Stimulated activated CD4-positive, alpha-beta T cell treated with anti-CD3 and anti-CD28 coated beads, TNF-alpha, amount 100 ng/mL, for 24 hours (primary cell): ENCODE data around the gene CXCL10.
"Not testable (repeated sequence)": the region's sequence is repeated elsewhere in the genome, so short reads cannot be mapped to it uniquely, and the experiment has no call there.

ENCODE experiments used
- DNase-seq, 3 experiments: peaks; one replicate each; pipeline ENCODE4 v3.0.0-alpha.2; 2020; ENCODE audit warnings: low read depth in 3 of 3

Gene CXCL10

GRCh38 chr4:76023389-76023788, at the start of gene CXCL10:
Gene CXCL10 (minus strand): TSS chr4:76023497. CDS start chr4:76023431, 66 bp downstream.
- no peak for DNase-seq

DNA sequence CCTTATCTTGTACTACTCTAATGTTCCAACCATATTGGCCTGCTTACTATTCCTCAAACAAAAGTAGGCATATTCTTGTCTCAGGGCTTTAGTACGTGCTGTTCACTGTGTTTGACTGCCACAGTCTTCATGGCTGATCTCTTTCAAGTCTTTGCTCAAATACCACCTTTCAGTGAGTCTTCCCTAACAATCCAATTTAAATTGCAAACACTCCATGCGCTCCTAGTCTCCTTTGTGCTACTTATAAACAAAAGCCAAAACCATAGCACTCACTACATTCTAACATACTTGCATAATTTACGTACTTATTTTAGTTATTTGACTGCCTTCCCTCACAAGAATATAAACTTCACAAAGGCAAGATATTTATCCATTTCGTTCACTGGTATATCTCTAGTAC, 49.5 kb upstream of the CXCL10 start:
- no peak for DNase-seq

DNA sequence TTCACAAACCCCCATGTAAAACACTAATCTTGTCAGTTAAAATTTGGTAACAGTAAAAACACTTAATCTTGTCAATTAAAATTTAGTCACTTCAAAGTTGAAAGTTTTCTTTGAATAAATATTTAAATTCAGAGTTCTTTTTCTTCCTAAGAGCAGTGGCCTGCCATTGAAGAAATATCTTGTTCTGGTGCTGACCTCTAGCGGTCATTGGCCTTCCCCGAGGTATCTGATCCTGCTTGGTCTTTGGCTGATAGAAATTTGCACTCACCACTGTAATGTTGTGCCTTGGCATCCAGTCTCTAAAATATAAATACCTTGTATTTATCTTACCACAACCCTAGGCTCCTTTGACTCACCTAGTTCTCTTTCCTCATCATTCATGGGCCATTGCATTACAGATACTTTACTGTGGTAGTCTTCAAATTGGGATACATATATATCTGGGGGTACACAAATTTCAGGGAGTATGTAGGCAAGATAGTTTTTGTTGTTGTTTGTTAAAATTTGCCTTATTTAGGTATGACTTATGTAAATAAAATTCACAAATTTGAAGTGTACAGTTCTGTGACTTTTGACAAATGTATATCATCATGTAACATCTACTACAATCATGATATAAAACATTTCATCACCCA, 44.5 kb upstream of the CXCL10 start:
- peak; percentile 28 to 65 (median 61) for DNase-seq

GRCh38 chr4:76066546-76066945, 43.2 kb upstream of the CXCL10 start:
- no peak for DNase-seq

DNA sequence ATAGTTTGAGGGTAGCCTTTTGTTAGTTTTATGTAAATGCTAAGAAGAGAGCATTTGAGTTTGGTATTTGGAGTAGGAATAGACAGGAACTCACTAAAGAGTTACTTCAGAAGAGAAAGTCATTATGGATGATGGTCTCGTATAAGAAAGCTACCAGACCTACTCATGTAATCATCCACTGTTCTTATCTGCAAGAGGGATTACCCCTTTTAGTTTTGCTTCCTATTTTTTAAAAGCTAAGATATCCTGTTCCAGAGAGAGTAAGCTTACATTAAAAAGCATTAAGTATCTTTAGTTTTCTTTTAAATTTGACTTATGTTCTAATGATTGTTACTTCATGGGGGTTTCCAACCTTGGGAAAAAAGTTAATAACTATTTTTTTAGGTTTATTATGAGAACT, 38.7 kb upstream of the CXCL10 start:
- no peak for DNase-seq

- DNase-seq: no peak
These were observed 38.1 kb upstream of the CXCL10 start for GRCh38 chr4:76061421-76061820.

DNA sequence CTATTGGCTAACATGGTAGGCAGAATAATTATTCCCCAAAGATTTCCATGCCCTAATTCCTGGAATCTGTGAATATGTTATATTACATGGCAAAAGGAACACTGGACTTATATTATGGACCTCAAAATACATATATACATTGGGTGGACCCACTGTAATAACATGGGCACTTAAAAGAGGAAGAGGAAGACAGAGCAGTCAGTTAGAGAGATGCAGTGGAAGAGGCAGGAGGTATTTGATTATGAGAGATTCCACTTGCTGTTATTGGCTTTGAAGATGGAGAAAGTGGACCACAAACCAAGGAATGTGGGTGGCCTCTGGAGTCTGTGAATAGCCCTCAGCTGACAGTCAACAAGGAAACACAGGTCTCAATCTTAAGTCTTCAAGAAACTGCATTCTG, 37.2 kb upstream of the CXCL10 start:
- DNase-seq: no peak

- DNase-seq: no peak
These were observed 36.5 kb upstream of the CXCL10 start for GRCh38 chr4:76059750-76060149.

DNA sequence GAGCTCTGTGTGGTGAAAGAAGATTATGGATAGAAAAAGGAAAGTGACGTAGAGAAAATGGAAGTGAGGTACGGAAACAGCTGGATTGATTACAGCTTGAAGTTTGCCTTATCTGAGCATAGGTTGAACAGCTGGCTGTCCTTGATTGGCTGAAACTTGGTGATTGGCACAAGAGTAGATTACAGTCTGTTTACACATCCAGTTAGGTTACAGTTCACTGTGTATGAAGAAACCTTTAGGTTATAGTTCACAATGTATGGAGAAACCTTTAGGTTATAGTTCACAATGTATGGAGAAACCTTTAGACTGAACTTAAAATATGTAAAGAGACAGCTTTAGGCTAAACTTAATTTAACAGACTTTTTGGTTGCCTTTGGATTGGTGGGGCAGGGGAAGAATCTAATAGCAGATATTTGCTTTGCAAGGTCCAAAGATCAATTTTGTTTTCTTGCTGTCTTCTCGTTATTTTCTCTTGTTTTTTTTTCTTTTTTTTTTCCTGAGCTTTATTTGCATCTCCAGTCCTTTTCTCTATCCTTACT, 35.7 kb upstream of the CXCL10 start:
- DNase-seq: no peak

DNA sequence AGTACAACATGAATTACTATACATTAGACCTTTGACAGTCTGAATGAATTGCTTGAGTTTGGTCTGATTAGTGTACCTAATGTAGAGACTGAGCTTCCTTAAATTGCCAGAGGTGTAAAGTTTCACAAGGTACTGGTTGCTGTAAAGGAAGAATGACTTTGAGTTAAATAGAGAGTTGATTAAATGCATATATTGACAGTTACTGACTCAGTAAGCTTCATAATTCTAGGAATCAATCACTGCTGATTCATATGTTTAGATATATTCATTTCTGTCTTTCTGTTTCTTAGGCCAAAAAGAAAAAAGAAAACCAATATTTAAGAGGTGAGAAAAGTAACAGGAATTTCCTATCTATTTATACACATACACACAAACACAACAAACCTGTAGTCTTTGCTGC, 35.0 kb upstream of the CXCL10 start:
- DNase-seq: no peak

DNA sequence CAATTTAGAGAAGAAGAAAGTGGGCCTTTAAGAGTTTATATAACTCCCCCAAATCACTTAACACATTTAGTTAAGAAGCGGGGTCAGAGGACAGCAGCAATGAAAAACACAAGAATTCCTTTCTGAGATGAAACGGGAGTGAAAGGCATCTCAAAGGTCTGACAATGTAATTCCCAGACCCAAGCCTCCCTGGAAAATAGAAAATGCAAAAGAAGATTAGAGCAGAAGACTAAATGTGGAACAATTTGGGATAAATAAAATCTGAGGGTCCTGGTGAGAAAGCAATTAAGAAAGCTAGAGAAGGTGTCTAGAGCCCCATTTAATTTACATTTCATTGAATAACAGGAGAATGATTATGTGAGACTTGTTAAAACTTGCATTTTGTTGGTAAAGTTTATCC, 32.1 kb upstream of the CXCL10 start:
- DNase-seq: no peak

- DNase-seq: peak in 1 of 3 experiments; percentile 11
These were observed 31.7 kb upstream of the CXCL10 start for GRCh38 chr4:76055016-76055415.

GRCh38 chr4:76053730-76054129, 30.4 kb upstream of the CXCL10 start:
- no peak for DNase-seq

- not testable (repeated sequence) for DNase-seq
These were observed 27.3 kb upstream of the CXCL10 start for GRCh38 chr4:76050560-76051050.

DNA sequence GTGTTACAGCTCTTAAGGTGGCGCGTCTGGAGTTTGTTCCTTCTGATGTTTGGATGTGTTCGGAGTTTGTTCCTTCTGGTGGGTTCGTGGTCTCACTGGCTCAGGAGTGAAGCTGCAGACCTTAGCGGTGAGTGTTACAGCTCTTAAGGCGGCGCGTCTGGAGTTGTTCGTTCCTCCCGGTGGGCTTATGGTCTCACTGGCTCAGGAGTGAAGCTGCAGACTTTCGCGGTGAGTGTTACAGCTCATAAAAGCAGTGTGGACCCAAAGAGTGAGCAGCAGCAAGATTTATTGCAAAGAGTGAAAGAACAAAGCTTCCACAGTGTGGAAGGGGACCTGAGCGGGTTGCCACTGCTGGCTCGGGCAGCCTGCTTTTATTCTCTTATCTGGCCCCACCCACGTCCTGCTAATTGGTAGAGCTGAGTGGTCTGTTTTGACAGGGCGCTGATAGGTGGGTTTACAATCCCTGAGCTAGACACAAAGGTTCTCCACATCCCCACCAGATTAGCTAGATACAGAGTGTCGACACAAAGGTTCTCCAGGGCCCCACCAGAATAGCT, 26.6 kb upstream of the CXCL10 start:
- not testable (repeated sequence) for DNase-seq

DNA sequence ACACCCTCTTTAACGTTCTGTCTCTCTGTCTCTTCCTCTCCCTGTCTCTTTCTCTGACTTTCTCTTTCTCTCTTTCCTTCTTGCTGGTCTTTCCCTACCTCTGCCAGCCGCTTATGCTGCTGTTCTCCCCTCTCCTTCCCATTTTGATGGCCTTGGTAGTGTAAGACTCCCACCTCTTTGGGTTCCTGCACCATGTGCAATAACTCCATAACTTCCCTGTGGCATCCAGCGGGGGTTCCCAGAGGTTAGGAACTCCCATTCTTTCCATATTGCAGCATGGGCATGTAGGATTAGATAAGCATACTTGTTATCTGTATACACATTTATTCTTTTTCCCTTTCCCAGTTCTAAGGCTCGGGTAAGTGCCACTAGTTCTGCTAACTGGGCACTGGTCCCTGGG, 21.4 kb upstream of the CXCL10 start:
- not testable (repeated sequence) for DNase-seq

DNA sequence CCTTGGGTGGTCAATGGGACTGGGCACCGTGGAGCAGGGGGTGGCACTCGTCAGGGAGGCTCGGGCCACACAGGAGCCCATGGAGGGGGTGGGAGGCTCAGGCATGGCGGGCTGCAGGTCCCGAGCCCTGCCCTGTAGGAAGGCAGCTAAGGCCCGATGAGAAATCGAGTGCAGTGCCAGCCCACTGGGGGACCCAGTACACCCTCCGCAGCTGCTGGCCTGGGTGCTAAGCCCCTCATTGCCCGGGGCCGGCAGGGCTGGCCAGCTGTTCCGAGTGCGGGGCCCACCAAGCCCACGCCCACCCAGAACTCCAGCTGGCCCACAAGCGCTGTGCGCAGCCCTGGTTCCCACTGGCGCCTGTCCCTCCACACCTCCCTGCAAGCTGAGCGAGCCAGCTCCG, 20.0 kb upstream of the CXCL10 start:
- DNase-seq: not testable (repeated sequence)

- DNase-seq: not testable (repeated sequence)
These were observed 19.1 kb upstream of the CXCL10 start for GRCh38 chr4:76042241-76042998.

DNA sequence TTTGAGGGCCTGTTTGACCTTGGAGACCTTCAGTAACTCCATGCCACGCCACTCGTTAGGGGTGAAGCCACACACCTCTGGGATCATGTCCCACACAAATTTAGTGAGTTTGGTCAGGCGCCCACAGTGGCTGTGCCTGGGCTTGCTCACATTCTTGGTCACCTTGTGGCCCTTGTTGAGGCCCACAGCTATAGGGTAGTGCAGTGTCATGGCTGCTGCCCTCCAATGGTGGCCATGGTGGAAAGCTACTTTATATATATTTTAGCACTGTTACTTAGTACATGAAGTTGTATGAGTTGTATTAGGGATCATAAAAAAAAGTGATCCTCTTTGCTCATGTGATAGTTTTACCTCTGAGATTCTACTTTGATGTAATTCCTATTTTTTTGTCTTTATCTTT, 13.6 kb upstream of the CXCL10 start:
- DNase-seq: no peak

- no peak for DNase-seq
These were observed 12.6 kb upstream of the CXCL10 start, which contains the start of gene CXCL11 for GRCh38 chr4:76035799-76036380. Gene CXCL11 (minus strand): TSS chr4:76036070. CDS start chr4:76035987, 83 bp downstream.

GRCh38 chr4:76035141-76035540, 11.8 kb upstream of the CXCL10 start:
- no peak for DNase-seq

GRCh38 chr4:76029300-76029699, 6.0 kb upstream of the CXCL10 start:
- no peak for DNase-seq
